Measurements from ENCODE around the gene REST.
"Not testable (repeated sequence)": the region's sequence is repeated elsewhere in the genome, so short reads cannot be mapped to it uniquely, and the experiment has no call there.

Gene REST

GRCh38 chr4:56907489-56908205 lies at the start of gene REST:
Gene REST, plus strand, starts transcription at chr4:56907900. Its CDS starts 2,739 bp downstream, at chr4:56910639.
- Mint-ChIP-seq H3K27me3 (no peaks in the 10 kb centered on the region), H3K27ac (peak within 1 kb of the TSS; percentile 86), H3K36me3 (peaks cover 7 to 8% of the 10 kb centered on the region in 2 donors), H3K4me1 (peaks cover 20 to 31% of the 10 kb centered on the region in 2 donors), H3K4me3 (peak within 1 kb of the TSS; percentile 88 to 99), H3K9me3 (no peaks in the 10 kb centered on the region)
- ATAC-seq (replicated peaks): peak; percentile 65 to 66
- DNase-seq: peak; percentile 72

- peaks cover 10 to 33% of the 10 kb centered on the region in 2 donors for H3K4me1 Mint-ChIP-seq
Measured at GRCh38 chr4:56859841-56860240, 47.9 kb upstream of the REST start.

GRCh38 chr4:56860781-56861180 lies 46.9 kb upstream of the REST start:
- Mint-ChIP-seq H3K4me3 (no peak overlapping the region), H3K27me3 (no peaks in the 10 kb centered on the region), H3K4me1 (peaks cover 10 to 33% of the 10 kb centered on the region in 2 donors)

More at GRCh38 chr4:56859841-56860240, 47.9 kb upstream of the REST start:
- Mint-ChIP-seq H3K4me3 (no peak overlapping the region), H3K36me3 (no peaks in the 10 kb centered on the region), H3K27ac (no peak overlapping the region), H3K27me3 (no peaks in the 10 kb centered on the region), H3K9me3 (no peaks in the 10 kb centered on the region)
- ATAC-seq (replicated peaks): peak in 1 of 2 donors; percentile 24
- DNase-seq: no peak

GRCh38 chr4:56861360-56861759 lies 46.3 kb upstream of the REST start:
- H3K4me1 Mint-ChIP-seq: peaks cover 10 to 33% of the 10 kb centered on the region in 2 donors
- DNase-seq (no peak), ATAC-seq (replicated peaks) (no peak)
- no peak overlapping the region for H3K4me3 Mint-ChIP-seq
- H3K27ac Mint-ChIP-seq: no peak overlapping the region
- H3K27me3 Mint-ChIP-seq: no peaks in the 10 kb centered on the region
- no peaks in the 10 kb centered on the region for H3K36me3 Mint-ChIP-seq
- H3K9me3 Mint-ChIP-seq: no peaks in the 10 kb centered on the region

More at GRCh38 chr4:56860781-56861180, 46.9 kb upstream of the REST start:
- Mint-ChIP-seq H3K27ac (no peak overlapping the region), H3K9me3 (no peaks in the 10 kb centered on the region), H3K36me3 (no peaks in the 10 kb centered on the region)
- DNase-seq (no peak), ATAC-seq (replicated peaks) (peak in 1 of 2 donors; percentile 41)

GRCh38 chr4:56863441-56864139 lies 44.1 kb upstream of the REST start:
- H3K36me3 Mint-ChIP-seq: no peaks in the 10 kb centered on the region
- H3K4me3 Mint-ChIP-seq: no peak overlapping the region
- DNase-seq (peak; percentile 27), ATAC-seq (replicated peaks) (peak; percentile 96 to 99)
- no peaks in the 10 kb centered on the region for H3K27me3 Mint-ChIP-seq
- H3K27ac Mint-ChIP-seq: peak overlapping the region; percentile 57
- peaks cover 10 to 33% of the 10 kb centered on the region in 2 donors for H3K4me1 Mint-ChIP-seq
- H3K9me3 Mint-ChIP-seq: no peaks in the 10 kb centered on the region

- DNase-seq: no peak
- Mint-ChIP-seq H3K4me1 (peaks cover 6 to 11% of the 10 kb centered on the region in 2 donors), H3K27ac (no peak overlapping the region), H3K4me3 (no peak overlapping the region), H3K27me3 (peaks cover 0 to 5% of the 10 kb centered on the region in 2 donors), H3K9me3 (no peaks in the 10 kb centered on the region), H3K36me3 (no peaks in the 10 kb centered on the region)
- no peak for ATAC-seq (replicated peaks)
Measured at GRCh38 chr4:56870946-56871345, 36.8 kb upstream of the REST start.

GRCh38 chr4:56871371-56871866 lies 36.3 kb upstream of the REST start:
- peaks cover 6 to 11% of the 10 kb centered on the region in 2 donors for H3K4me1 Mint-ChIP-seq
- ATAC-seq (replicated peaks) (peak; percentile 67 to 88), DNase-seq (peak; percentile 17)
- peak overlapping the region; percentile 57 for H3K27ac Mint-ChIP-seq
- H3K4me3 Mint-ChIP-seq: peak overlapping the region; percentile 27 to 66
- H3K27me3 Mint-ChIP-seq: peaks cover 0 to 5% of the 10 kb centered on the region in 2 donors
- no peaks in the 10 kb centered on the region for H3K36me3 Mint-ChIP-seq
- no peaks in the 10 kb centered on the region for H3K9me3 Mint-ChIP-seq

- no peak overlapping the region for H3K4me3 Mint-ChIP-seq
- no peak overlapping the region for H3K27ac Mint-ChIP-seq
- H3K9me3 Mint-ChIP-seq: peaks cover 0 to 2% of the 10 kb centered on the region in 2 donors
- no peak for ATAC-seq (replicated peaks)
- no peaks in the 10 kb centered on the region for H3K36me3 Mint-ChIP-seq
- peaks cover 0 to 5% of the 10 kb centered on the region in 2 donors for H3K27me3 Mint-ChIP-seq
- H3K4me1 Mint-ChIP-seq: peaks cover 6 to 11% of the 10 kb centered on the region in 2 donors
- no peak for DNase-seq
Measured at GRCh38 chr4:56874166-56874565, 33.5 kb upstream of the REST start.

- H3K9me3 Mint-ChIP-seq: peaks cover 0 to 2% of the 10 kb centered on the region in 2 donors
- no peak overlapping the region for H3K4me3 Mint-ChIP-seq
- H3K27me3 Mint-ChIP-seq: peaks cover 0 to 5% of the 10 kb centered on the region in 2 donors
- H3K36me3 Mint-ChIP-seq: no peaks in the 10 kb centered on the region
- no peak overlapping the region for H3K27ac Mint-ChIP-seq
- no peak for DNase-seq
- H3K4me1 Mint-ChIP-seq: peaks cover 7 to 11% of the 10 kb centered on the region in 2 donors
- ATAC-seq (replicated peaks): no peak
Measured at GRCh38 chr4:56874923-56875322, 32.8 kb upstream of the REST start.

- H3K9me3 Mint-ChIP-seq: peaks cover 0 to 2% of the 10 kb centered on the region in 2 donors
Measured at GRCh38 chr4:56876264-56876663, 31.4 kb upstream of the REST start.

GRCh38 chr4:56879996-56880395 lies 27.7 kb upstream of the REST start:
- H3K27ac Mint-ChIP-seq: no peak overlapping the region
- ATAC-seq (replicated peaks) (no peak), DNase-seq (no peak)
- peaks cover 4 to 12% of the 10 kb centered on the region in 2 donors for H3K27me3 Mint-ChIP-seq
- peaks cover 0 to 3% of the 10 kb centered on the region in 2 donors for H3K9me3 Mint-ChIP-seq
- H3K4me1 Mint-ChIP-seq: peaks cover 0 to 4% of the 10 kb centered on the region in 2 donors
- H3K36me3 Mint-ChIP-seq: no peaks in the 10 kb centered on the region
- H3K4me3 Mint-ChIP-seq: no peak overlapping the region

More at GRCh38 chr4:56876264-56876663, 31.4 kb upstream of the REST start:
- H3K27ac Mint-ChIP-seq: no peak overlapping the region
- H3K27me3 Mint-ChIP-seq: peaks cover 0 to 4% of the 10 kb centered on the region in 2 donors
- DNase-seq (no peak), ATAC-seq (replicated peaks) (no peak)
- H3K4me1 Mint-ChIP-seq: peaks cover 5 to 7% of the 10 kb centered on the region in 2 donors
- no peaks in the 10 kb centered on the region for H3K36me3 Mint-ChIP-seq
- H3K4me3 Mint-ChIP-seq: no peak overlapping the region

- Mint-ChIP-seq H3K4me1 (peaks cover 0 to 4% of the 10 kb centered on the region in 2 donors), H3K27ac (no peak overlapping the region), H3K27me3 (peaks cover 4 to 16% of the 10 kb centered on the region in 2 donors), H3K36me3 (no peaks in the 10 kb centered on the region), H3K4me3 (no peak overlapping the region), H3K9me3 (peaks cover 0 to 3% of the 10 kb centered on the region in 2 donors)
- ATAC-seq (replicated peaks) (no peak), DNase-seq (no peak)
Measured at GRCh38 chr4:56880572-56880971, 27.1 kb upstream of the REST start.

GRCh38 chr4:56884511-56884910 lies 23.2 kb upstream of the REST start:
- peaks cover 18 to 39% of the 10 kb centered on the region in 2 donors for H3K27me3 Mint-ChIP-seq
- ATAC-seq (replicated peaks); H3K27ac Mint-ChIP-seq; H3K4me1 Mint-ChIP-seq; H3K36me3 Mint-ChIP-seq; H3K9me3 Mint-ChIP-seq; DNase-seq; H3K4me3 Mint-ChIP-seq: not testable (repeated sequence)

GRCh38 chr4:56892691-56893090 lies 15.0 kb upstream of the REST start:
- no peak overlapping the region for H3K4me3 Mint-ChIP-seq
- H3K27ac Mint-ChIP-seq: no peak overlapping the region
- no peak for ATAC-seq (replicated peaks)
- peaks cover 3 to 4% of the 10 kb centered on the region in 2 donors for H3K9me3 Mint-ChIP-seq
- H3K36me3 Mint-ChIP-seq: no peaks in the 10 kb centered on the region
- H3K27me3 Mint-ChIP-seq: peaks cover 3 to 11% of the 10 kb centered on the region in 2 donors
- no peaks in the 10 kb centered on the region for H3K4me1 Mint-ChIP-seq
- no peak for DNase-seq
